Upper lobe of left lung (tissue), 4 donors: ENCODE data around the gene FBXO10.

Source experiments
- CTCF ChIP-seq, 6 experiments: fragments of 450-650 bp in 4 of 6; fragments of 200-600 bp in 2 of 6; sonication (generic) in 2 of 6; IDR thresholded peaks; one replicate each; pipeline ENCODE4 v1.5.1; 2016 to 2019; ENCODE audit warnings: antibody characterized with exemption in 6 of 6
- POLR2A ChIP-seq, 4 donors: fragments of 450-650 bp; IDR thresholded peaks; one replicate each; pipeline ENCODE4 v1.5.1; 2016 to 2017; ENCODE audit warnings: antibody characterized with exemption in 4 of 4, mild to moderate bottlenecking in 2 of 4

- TF ChIP-seq POLR2A (IDR thresholded peaks at IDR 0.05) = no peak
- no peak for TF ChIP-seq CTCF (IDR thresholded peaks at IDR 0.05)
Measured at GRCh38 chr9:37617832-37618231, 41.7 kb upstream of the FBXO10 start.
